Endodermal cell (in vitro differentiated cells): ENCODE data around the gene RGL1. TPM values are rescaled to one million over a fixed set of nuclear protein-coding genes. Genes with fewer than 3 reads are reported as not detected.

Source experiments
- DNase-seq: peaks from one replicate; pipeline ENCODE4 v3.0.0-alpha.2; 2017
- H3K27ac ChIP-seq: 2 replicates; pipeline ENCODE4 v1.5.1; 2013; ENCODE audit warnings: mild to moderate bottlenecking, low read depth, low read length, moderate library complexity
- H3K27me3 ChIP-seq: 2 replicates; pipeline ENCODE4 v1.6.1; 2013; ENCODE audit warnings: mild to moderate bottlenecking, low read length, moderate library complexity; ENCODE audit not compliant: insufficient read depth, control insufficient read depth, poor library complexity, severe bottlenecking
- H3K36me3 ChIP-seq: 2 replicates; pipeline ENCODE4 v1.7.0; 2013; ENCODE audit warnings: mild to moderate bottlenecking, low read length, moderate library complexity; ENCODE audit not compliant: control insufficient read depth, insufficient read depth
- H3K4me1 ChIP-seq: one replicate; pipeline ENCODE4 v1.7.0; 2013; ENCODE audit warnings: low read length; ENCODE audit not compliant: control insufficient read depth, insufficient read depth
- H3K4me3 ChIP-seq: 2 replicates; pipeline ENCODE4 v1.5.1; 2013; ENCODE audit warnings: mild to moderate bottlenecking, low read length, moderate library complexity
- H3K9ac ChIP-seq: 2 replicates; pipeline ENCODE4 v1.6.1; 2013; ENCODE audit warnings: mild to moderate bottlenecking, low read length, moderate library complexity; ENCODE audit not compliant: poor library complexity, severe bottlenecking; ENCODE audit errors: extremely low read depth
- H3K9me3 ChIP-seq: 2 replicates; pipeline ENCODE4 v1.6.1; 2013; ENCODE audit warnings: mild to moderate bottlenecking, low read length, moderate library complexity; ENCODE audit not compliant: control insufficient read depth
- H3K27ac Mint-ChIP-seq: 2 replicates; pipeline ENCODE4 v1.8.0; 2020; ENCODE audit warnings: mixed read lengths
- H3K27me3 Mint-ChIP-seq: 2 replicates; pipeline ENCODE4 v1.8.0; 2021; ENCODE audit warnings: mild to moderate bottlenecking, mixed read lengths; ENCODE audit not compliant: insufficient read depth
- H3K36me3 Mint-ChIP-seq: 2 replicates; pipeline ENCODE4 v1.8.0; 2020; ENCODE audit warnings: low read depth, mixed read lengths
- H3K4me1 Mint-ChIP-seq: 2 replicates; pipeline ENCODE4 v1.8.0; 2020; ENCODE audit warnings: mixed read lengths
- H3K4me3 Mint-ChIP-seq: 2 replicates; pipeline ENCODE4 v1.8.0; 2020; ENCODE audit warnings: mild to moderate bottlenecking, moderate library complexity, mixed read lengths
- H3K9me3 Mint-ChIP-seq: 2 replicates; pipeline ENCODE4 v1.8.0; 2020; ENCODE audit warnings: mild to moderate bottlenecking, mixed read lengths
- CTCF ChIP-seq: fragments of 200-600 bp; sonication (generic); conservative IDR thresholded peaks from 2 replicates; pipeline ENCODE4 v1.5.0; 2021; ENCODE audit warnings: antibody characterized with exemption, mild to moderate bottlenecking
- WGBS, 2 experiments: methylation state at CpG; one replicate each; pipeline versions ENCODE4 v1.1.5 to v1.1.7; 2013; ENCODE audit warnings: missing lambda C conversion rate in 2 of 2, mixed read lengths in 1 of 2; ENCODE audit not compliant: insufficient coverage in 1 of 2, insufficient read length in 1 of 2; 5-methylcytosine and 5-hydroxymethylcytosine counted together
- total RNA-seq, 2 donors: library from RNA; stranded (reverse); fragmentation: NEBNext Ultra II Directional in 1 of 2; extraction: Animal tissue kit (Norgen Biotek cat#: 25700) in 1 of 2; gene quantifications; 2 replicates in 1 of 2; 3 replicates in 1 of 2; pipeline ENCODE4 v1.2.1, GENCODE V29; 2021

Gene RGL1
- total RNA-seq, 2 donors from 2014 or later, result 0.15 to 2.6 TPM

- WGBS, 2 experiments, result 95 to 100% methylated on average over 3 to 5 of the region's 5 CpGs
- H3K27ac ChIP-seq, result no peak overlapping the region
- no peaks in the 10 kb centered on the region for H3K36me3 Mint-ChIP-seq
Measured at GRCh38 chr1:183912265-183912886, 107.5 kb downstream of the RGL1 start.

GRCh38 chr1:183913567-183913993, 108.7 kb downstream of the RGL1 start:
- no peak for DNase-seq
- no peak for TF ChIP-seq CTCF
- H3K4me3 Mint-ChIP-seq, result no peak overlapping the region
- 96% methylated on average over 3 of the region's 3 CpGs for WGBS, 2 experiments
- peaks cover 10% of the 10 kb centered on the region for H3K27me3 ChIP-seq
- H3K27ac ChIP-seq, result no peak overlapping the region
- H3K36me3 Mint-ChIP-seq, result no peaks in the 10 kb centered on the region
- peaks cover 3% of the 10 kb centered on the region for H3K27me3 Mint-ChIP-seq
- no peak overlapping the region for H3K27ac Mint-ChIP-seq
- no peaks in the 10 kb centered on the region for H3K9me3 ChIP-seq
- no peak overlapping the region for H3K4me3 ChIP-seq
- no peaks in the 10 kb centered on the region for H3K36me3 ChIP-seq
- H3K9ac ChIP-seq, result no peak overlapping the region
- peaks cover 8% of the 10 kb centered on the region for H3K4me1 Mint-ChIP-seq
- H3K4me1 ChIP-seq, result no peaks in the 10 kb centered on the region
- H3K9me3 Mint-ChIP-seq, result no peaks in the 10 kb centered on the region

More at GRCh38 chr1:183912265-183912886, 107.5 kb downstream of the RGL1 start:
- Histone ChIP-seq H3K9ac (no peak overlapping the region), H3K9me3 (no peaks in the 10 kb centered on the region), H3K27me3 (peaks cover 10% of the 10 kb centered on the region), H3K4me3 (no peak overlapping the region), H3K36me3 (no peaks in the 10 kb centered on the region), H3K4me1 (no peaks in the 10 kb centered on the region)
- Mint-ChIP-seq H3K4me1 (peaks cover 8% of the 10 kb centered on the region), H3K4me3 (no peak overlapping the region), H3K27ac (no peak overlapping the region), H3K27me3 (peaks cover 3% of the 10 kb centered on the region), H3K9me3 (no peaks in the 10 kb centered on the region)
- TF ChIP-seq CTCF, result no peak
- no peak for DNase-seq

- Histone ChIP-seq H3K9ac (no peak overlapping the region), H3K27me3 (peaks cover 10% of the 10 kb centered on the region), H3K4me1 (no peaks in the 10 kb centered on the region), H3K4me3 (no peak overlapping the region), H3K36me3 (no peaks in the 10 kb centered on the region), H3K27ac (no peak overlapping the region), H3K9me3 (no peaks in the 10 kb centered on the region)
- H3K27ac Mint-ChIP-seq, result no peak overlapping the region
- no peak for DNase-seq
- no peaks in the 10 kb centered on the region for H3K36me3 Mint-ChIP-seq
- no peak overlapping the region for H3K4me3 Mint-ChIP-seq
- 86 to 94% methylated on average over 2 to 3 of the region's 3 CpGs for WGBS, 2 experiments
- peaks cover 8% of the 10 kb centered on the region for H3K4me1 Mint-ChIP-seq
- TF ChIP-seq CTCF, result no peak
- H3K9me3 Mint-ChIP-seq, result no peaks in the 10 kb centered on the region
- peaks cover 3% of the 10 kb centered on the region for H3K27me3 Mint-ChIP-seq
Measured at GRCh38 chr1:183914276-183914675, 109.4 kb downstream of the RGL1 start.
